Renal cortical epithelial cell (primary cell): ENCODE measurements around the gene OR9Q1. TPM values are rescaled to one million over a fixed set of nuclear protein-coding genes. Genes with fewer than 3 reads are reported as not detected.

Source experiments
- total RNA-seq: library from RNA; depleted of rRNA; stranded (reverse); fragments of >200 nt; gene quantifications from 2 replicates; pipeline ENCODE4 v1.2.3, GENCODE V29; 2014

Gene OR9Q1
- total RNA-seq, 1 donor from 2014 or later: not detected

Other genes starting within 250 kb of the OR9Q1 start
- not detected in 2 replicates for gene OR6Q1, start 7.1 kb downstream of the OR9Q1 start, total RNA-seq
- gene OR9I1, start 101.6 kb downstream of the OR9Q1 start, total RNA-seq: not detected in 2 replicates
- not detected in 2 replicates for gene OR9Q2, start 165.2 kb downstream of the OR9Q1 start, total RNA-seq
- not detected in 2 replicates for gene OR1S2, start 180.3 kb downstream of the OR9Q1 start, total RNA-seq
- gene OR1S1, start 188.8 kb downstream of the OR9Q1 start, total RNA-seq: not detected in 2 replicates
- not detected in 2 replicates for gene OR10Q1, start 205.0 kb downstream of the OR9Q1 start, total RNA-seq
- gene OR10W1, start 244.4 kb downstream of the OR9Q1 start, total RNA-seq: not detected in 2 replicates